WTC11 (cell line): ENCODE data around the gene RDH11.

Experiments used
- E2F4 ChIP-seq: sonication (generic); formaldehyde crosslinking; IDR thresholded peaks from 2 replicates; pipeline ENCODE4 v1.8.1; 2022; ENCODE audit warnings: low read depth, mild to moderate bottlenecking, moderate library complexity, missing genetic modification reagents, borderline replicate concordance
- FOXJ3 ChIP-seq: sonication (generic); formaldehyde crosslinking; IDR thresholded peaks from 2 replicates; pipeline ENCODE4 v1.9.0; 2021; ENCODE audit warnings: missing genetic modification reagents, mild to moderate bottlenecking, borderline replicate concordance
- MAX ChIP-seq: sonication (generic); formaldehyde crosslinking; IDR thresholded peaks from 2 replicates; pipeline ENCODE4 v1.8.0; 2022; ENCODE audit warnings: mild to moderate bottlenecking, missing genetic modification reagents
- MYBL2 ChIP-seq: sonication (generic); formaldehyde crosslinking; IDR thresholded peaks from 2 replicates; pipeline ENCODE4 v1.8.1; 2023; ENCODE audit warnings: mild to moderate bottlenecking, moderate library complexity, missing genetic modification reagents
- NR2C2 ChIP-seq: sonication (generic); formaldehyde crosslinking; IDR thresholded peaks from 2 replicates; pipeline ENCODE4 v1.8.0; 2022; ENCODE audit warnings: mild to moderate bottlenecking, missing genetic modification reagents
- SMAD3 ChIP-seq: sonication (generic); formaldehyde crosslinking; IDR thresholded peaks from 2 replicates; pipeline ENCODE4 v1.8.0; 2022; ENCODE audit warnings: missing genetic modification reagents, mild to moderate bottlenecking, borderline replicate concordance
- TEAD4 ChIP-seq: sonication (generic); formaldehyde crosslinking; IDR thresholded peaks from 2 replicates; pipeline ENCODE4 v1.8.0; 2022; ENCODE audit warnings: mild to moderate bottlenecking, missing genetic modification reagents
- USF1 ChIP-seq: sonication (generic); formaldehyde crosslinking; IDR thresholded peaks from 2 replicates; pipeline ENCODE4 v1.8.0; 2022; ENCODE audit warnings: mild to moderate bottlenecking, missing genetic modification reagents
- ZNF121 ChIP-seq: sonication (generic); formaldehyde crosslinking; IDR thresholded peaks from 2 replicates; pipeline ENCODE4 v1.8.0; 2023; ENCODE audit warnings: missing genetic modification reagents
- ZNF281 ChIP-seq: sonication (generic); formaldehyde crosslinking; IDR thresholded peaks from 2 replicates; pipeline ENCODE4 v1.8.0; 2023; ENCODE audit warnings: mild to moderate bottlenecking, missing genetic modification reagents
- TF ChIP-seq, protein P1 (sequence below): fragments of 200-600 bp; IDR thresholded peaks from 2 replicates; pipeline ENCODE4 v1.8.0; 2022; ENCODE audit warnings: antibody characterized with exemption
- TF ChIP-seq, protein P2 (sequence below): sonication (generic); formaldehyde crosslinking; conservative IDR thresholded peaks from 2 replicates; pipeline ENCODE4 v1.8.1; 2023; ENCODE audit warnings: mild to moderate bottlenecking, low read depth, missing genetic modification reagents, moderate library complexity

DNA sequence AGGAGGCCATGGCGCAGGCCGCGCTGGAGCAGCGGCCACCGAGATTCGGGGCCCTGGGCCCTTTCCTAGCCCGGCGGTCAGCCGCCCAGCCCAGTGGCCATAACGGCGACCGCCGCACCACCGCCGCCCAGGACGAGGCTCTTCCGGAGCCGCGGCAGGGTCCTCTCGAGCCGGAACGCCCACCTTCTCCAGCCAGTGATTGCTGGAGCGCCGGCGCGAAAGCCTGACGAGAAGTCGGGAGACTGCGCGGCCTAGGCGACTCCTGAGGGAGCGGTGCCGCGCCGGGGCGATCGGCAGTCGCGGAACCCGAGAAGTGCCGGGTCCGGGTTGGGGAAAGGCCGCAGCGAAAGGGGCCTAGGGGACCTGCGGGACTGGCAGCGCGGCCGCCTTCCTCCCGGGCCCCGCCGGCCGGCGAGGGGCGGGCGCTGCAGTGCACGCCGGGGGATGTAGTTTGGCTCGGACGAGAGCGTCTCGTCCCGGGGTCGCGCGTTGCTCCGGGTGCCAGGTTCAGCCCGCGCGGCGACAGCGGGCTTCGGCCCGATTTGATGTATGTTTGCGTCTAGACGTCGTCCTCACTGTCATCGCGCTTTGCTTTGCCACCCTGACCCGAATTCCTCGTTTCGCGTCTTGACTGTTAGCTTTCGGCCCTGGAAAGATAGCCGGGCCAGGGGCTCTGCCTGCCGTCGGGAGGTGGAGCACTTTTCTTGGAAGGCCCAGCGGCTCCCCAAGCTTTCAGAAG, 20.9 kb downstream of the RDH11 start, which contains the start of gene VTI1B:
- TF ChIP-seq, protein P1, sequence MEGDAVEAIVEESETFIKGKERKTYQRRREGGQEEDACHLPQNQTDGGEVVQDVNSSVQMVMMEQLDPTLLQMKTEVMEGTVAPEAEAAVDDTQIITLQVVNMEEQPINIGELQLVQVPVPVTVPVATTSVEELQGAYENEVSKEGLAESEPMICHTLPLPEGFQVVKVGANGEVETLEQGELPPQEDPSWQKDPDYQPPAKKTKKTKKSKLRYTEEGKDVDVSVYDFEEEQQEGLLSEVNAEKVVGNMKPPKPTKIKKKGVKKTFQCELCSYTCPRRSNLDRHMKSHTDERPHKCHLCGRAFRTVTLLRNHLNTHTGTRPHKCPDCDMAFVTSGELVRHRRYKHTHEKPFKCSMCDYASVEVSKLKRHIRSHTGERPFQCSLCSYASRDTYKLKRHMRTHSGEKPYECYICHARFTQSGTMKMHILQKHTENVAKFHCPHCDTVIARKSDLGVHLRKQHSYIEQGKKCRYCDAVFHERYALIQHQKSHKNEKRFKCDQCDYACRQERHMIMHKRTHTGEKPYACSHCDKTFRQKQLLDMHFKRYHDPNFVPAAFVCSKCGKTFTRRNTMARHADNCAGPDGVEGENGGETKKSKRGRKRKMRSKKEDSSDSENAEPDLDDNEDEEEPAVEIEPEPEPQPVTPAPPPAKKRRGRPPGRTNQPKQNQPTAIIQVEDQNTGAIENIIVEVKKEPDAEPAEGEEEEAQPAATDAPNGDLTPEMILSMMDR: no peak
- TF ChIP-seq, protein P2, sequence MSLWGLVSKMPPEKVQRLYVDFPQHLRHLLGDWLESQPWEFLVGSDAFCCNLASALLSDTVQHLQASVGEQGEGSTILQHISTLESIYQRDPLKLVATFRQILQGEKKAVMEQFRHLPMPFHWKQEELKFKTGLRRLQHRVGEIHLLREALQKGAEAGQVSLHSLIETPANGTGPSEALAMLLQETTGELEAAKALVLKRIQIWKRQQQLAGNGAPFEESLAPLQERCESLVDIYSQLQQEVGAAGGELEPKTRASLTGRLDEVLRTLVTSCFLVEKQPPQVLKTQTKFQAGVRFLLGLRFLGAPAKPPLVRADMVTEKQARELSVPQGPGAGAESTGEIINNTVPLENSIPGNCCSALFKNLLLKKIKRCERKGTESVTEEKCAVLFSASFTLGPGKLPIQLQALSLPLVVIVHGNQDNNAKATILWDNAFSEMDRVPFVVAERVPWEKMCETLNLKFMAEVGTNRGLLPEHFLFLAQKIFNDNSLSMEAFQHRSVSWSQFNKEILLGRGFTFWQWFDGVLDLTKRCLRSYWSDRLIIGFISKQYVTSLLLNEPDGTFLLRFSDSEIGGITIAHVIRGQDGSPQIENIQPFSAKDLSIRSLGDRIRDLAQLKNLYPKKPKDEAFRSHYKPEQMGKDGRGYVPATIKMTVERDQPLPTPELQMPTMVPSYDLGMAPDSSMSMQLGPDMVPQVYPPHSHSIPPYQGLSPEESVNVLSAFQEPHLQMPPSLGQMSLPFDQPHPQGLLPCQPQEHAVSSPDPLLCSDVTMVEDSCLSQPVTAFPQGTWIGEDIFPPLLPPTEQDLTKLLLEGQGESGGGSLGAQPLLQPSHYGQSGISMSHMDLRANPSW (CRISPR knock-in tag): no peak
- TF ChIP-seq MAX (CRISPR knock-in tag) (peak; percentile 37; the same call in 1 of the 2 replicates), TEAD4 (CRISPR knock-in tag) (no peak), ZNF121 (CRISPR knock-in tag) (no peak), ZNF281 (CRISPR knock-in tag) (no peak), FOXJ3 (no peak), NR2C2 (CRISPR knock-in tag) (no peak), MYBL2 (CRISPR knock-in tag) (no peak; the same call in 1 of the 2 replicates), USF1 (CRISPR knock-in tag) (no peak), SMAD3 (CRISPR knock-in tag) (0 out of 2 replicates have a peak, but pooled peaks have one; percentile 33), E2F4 (CRISPR knock-in tag) (0 out of 2 replicates have a peak, but pooled peaks have one; percentile 46)
